Measurements from ENCODE around the gene CYP39A1. TPM values are rescaled to one million over a fixed set of nuclear protein-coding genes. Genes with fewer than 3 reads are reported as not detected.

The CYP39A1 gene
- total RNA-seq, 3 donors from 2014 or later: 4.1 to 5.3 (median 4.5) TPM

DNA sequence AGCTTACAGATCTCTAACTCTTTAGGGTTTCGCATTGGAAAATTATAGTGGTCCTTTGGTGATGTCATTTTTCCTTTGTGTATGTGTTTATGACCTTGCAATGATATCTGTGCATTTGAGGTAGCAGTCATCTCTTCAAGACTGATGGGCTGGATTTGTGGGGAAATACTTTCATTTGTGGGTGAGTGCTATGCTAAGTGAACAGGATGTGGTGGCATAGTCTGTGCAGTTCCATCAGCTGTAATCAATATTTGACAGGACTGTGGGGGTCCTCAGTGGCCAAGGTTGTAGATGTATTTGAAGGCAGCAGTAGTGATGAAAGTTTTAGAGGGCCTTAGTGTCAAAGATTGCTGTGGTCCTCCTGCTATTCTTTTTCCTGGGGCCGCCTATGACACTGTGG, 79.5 kb downstream of the CYP39A1 start:
- H3K36me3 ChIP-seq (ENCODE audit: low read depth): no peaks in the 10 kb centered on the region
- H3K4me3 ChIP-seq: no peak overlapping the region
- TF ChIP-seq, protein P1, sequence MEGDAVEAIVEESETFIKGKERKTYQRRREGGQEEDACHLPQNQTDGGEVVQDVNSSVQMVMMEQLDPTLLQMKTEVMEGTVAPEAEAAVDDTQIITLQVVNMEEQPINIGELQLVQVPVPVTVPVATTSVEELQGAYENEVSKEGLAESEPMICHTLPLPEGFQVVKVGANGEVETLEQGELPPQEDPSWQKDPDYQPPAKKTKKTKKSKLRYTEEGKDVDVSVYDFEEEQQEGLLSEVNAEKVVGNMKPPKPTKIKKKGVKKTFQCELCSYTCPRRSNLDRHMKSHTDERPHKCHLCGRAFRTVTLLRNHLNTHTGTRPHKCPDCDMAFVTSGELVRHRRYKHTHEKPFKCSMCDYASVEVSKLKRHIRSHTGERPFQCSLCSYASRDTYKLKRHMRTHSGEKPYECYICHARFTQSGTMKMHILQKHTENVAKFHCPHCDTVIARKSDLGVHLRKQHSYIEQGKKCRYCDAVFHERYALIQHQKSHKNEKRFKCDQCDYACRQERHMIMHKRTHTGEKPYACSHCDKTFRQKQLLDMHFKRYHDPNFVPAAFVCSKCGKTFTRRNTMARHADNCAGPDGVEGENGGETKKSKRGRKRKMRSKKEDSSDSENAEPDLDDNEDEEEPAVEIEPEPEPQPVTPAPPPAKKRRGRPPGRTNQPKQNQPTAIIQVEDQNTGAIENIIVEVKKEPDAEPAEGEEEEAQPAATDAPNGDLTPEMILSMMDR (IDR thresholded peaks at IDR 0.05): no peak
- DNase-seq (no peak), ATAC-seq (no peak)
- H3K9me3 ChIP-seq: no peaks in the 10 kb centered on the region
- H3K4me1 ChIP-seq (ENCODE audit: low read depth): no peaks in the 10 kb centered on the region
- intact Hi-C loops (cut with DNase I, micrococcal nuclease): no loop called here

DNA sequence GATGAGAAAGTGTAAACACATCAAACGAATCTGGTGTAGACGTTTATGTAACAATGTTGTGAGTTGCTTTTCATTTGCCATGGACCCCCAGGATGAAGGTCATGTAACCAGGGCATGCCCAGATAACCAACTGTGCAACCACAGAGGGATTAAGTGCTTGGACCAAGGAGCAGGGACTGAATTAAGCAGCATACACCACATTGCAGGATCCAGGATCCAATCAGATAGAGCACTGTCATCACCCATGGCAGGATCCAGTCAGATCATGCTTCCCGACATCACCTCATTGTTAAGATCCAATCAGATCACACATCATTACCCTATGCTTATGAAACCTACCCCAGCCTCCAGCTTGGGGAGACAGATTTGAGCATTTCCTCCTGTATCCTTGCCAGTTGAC, 87.1 kb downstream of the CYP39A1 start:
- ATAC-seq (no peak), DNase-seq (no peak)
- Histone ChIP-seq H3K9me3 (no peaks in the 10 kb centered on the region), H3K36me3 (ENCODE audit: low read depth) (no peaks in the 10 kb centered on the region), H3K4me3 (no peak overlapping the region), H3K4me1 (ENCODE audit: low read depth) (no peaks in the 10 kb centered on the region)
- intact Hi-C loops (cut with DNase I, micrococcal nuclease): no loop called here
- TF ChIP-seq, protein P1 (IDR thresholded peaks at IDR 0.05): no peak

DNA sequence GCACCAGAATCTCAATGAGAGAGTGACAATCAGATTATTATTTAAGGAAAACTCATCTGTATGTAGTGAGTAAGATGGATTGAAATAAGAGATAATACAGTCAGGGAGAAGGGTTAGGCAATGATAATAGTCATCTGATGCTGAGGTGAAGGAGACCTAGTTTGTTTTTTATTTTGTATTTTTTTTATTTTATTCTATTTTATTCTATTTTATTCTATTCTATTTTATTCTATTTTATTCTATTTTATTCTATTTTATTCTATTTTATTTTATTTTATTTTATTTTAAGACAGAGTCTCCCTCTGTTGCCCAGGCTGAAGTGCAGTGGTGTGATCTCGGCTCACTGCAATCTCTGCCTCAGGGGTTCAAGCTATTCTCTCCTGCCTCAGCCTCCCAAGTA, 88.7 kb downstream of the CYP39A1 start:
- intact Hi-C loops (cut with DNase I, micrococcal nuclease): no loop called here
- TF ChIP-seq, protein P1 (IDR thresholded peaks at IDR 0.05): no peak
- ATAC-seq: no peak

DNA sequence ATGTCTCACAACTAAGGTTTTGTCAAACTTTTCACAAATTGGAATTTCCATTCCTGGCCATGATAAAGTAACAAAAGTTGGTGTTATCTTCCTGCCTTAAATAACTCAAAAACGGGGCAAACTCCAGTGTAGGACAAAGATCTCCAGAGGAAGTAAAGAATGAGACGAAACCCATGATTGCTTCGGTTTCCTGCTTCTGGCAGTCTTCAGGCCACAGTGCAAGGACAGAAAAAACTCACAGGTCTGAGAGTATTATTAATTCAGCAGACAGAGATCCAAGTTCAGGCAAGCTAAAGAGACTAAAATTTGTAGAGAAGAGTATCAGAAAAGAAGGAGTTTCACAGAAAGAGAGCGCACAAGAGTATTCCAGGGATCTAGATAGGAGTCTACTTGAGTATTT, 96.6 kb downstream of the CYP39A1 start:
- no peaks in the 10 kb centered on the region for H3K9me3 ChIP-seq
- intact Hi-C loops (cut with DNase I, micrococcal nuclease): no loop called here
- no peaks in the 10 kb centered on the region for H3K36me3 ChIP-seq (ENCODE audit: low read depth)
- no peaks in the 10 kb centered on the region for H3K4me1 ChIP-seq (ENCODE audit: low read depth)
- H3K4me3 ChIP-seq: no peak overlapping the region
- ATAC-seq (no peak), DNase-seq (no peak)
- TF ChIP-seq, protein P1 (IDR thresholded peaks at IDR 0.05): no peak

More for the DNA sequence above, 88.7 kb downstream of the CYP39A1 start:
- DNase-seq: no peak
- no peaks in the 10 kb centered on the region for H3K36me3 ChIP-seq (ENCODE audit: low read depth)
- no peak overlapping the region for H3K4me3 ChIP-seq
- H3K4me1 ChIP-seq (ENCODE audit: low read depth): no peaks in the 10 kb centered on the region
- H3K9me3 ChIP-seq: no peaks in the 10 kb centered on the region

DNA sequence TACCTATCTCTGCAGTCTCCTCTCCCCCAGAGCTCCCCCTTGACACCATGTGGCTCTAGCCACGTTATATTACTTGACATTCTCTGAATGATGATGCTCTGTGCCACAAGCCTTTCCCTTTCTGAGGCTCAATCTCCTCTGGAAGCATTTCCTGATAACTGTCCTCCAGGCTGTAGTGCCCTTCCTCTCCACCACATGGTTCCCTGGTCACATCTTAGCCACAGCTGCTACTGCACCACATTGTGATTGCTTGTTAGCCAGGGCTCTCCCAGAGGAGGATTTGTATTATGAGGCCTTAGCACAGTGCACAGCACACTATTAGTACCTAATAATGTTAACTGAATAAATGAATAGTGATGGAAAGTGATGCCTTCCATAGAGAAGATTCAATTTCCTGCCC, 97.5 kb downstream of the CYP39A1 start:
- intact Hi-C loops (cut with DNase I, micrococcal nuclease): no loop called here
- no peaks in the 10 kb centered on the region for H3K4me1 ChIP-seq (ENCODE audit: low read depth)
- no peaks in the 10 kb centered on the region for H3K9me3 ChIP-seq
- no peaks in the 10 kb centered on the region for H3K36me3 ChIP-seq (ENCODE audit: low read depth)
- no peak for DNase-seq
- TF ChIP-seq, protein P1 (IDR thresholded peaks at IDR 0.05): no peak
- ATAC-seq: no peak
- H3K4me3 ChIP-seq: no peak overlapping the region

DNA sequence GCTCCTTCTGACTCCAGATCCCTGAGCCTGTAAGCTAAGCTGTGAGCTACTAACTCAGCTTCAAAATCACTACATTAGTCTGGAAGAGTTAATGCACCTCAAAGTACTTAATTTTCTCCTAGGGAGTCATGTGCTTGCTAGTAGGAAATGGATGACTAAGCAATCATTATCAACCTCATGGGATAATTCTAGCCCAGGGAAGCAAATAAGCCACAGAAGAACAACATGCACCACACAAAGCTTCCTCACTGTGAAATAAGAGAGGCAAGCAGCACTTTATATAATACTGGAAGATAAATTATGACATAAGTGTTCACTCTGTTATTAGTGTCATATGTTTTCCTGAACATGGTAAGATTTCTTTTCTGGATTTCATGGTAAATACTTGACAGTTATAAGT, 103.5 kb downstream of the CYP39A1 start:
- no peak for DNase-seq
- intact Hi-C loops (cut with DNase I, micrococcal nuclease): no loop called here
- no peak overlapping the region for H3K4me3 ChIP-seq
- no peaks in the 10 kb centered on the region for H3K9me3 ChIP-seq
- TF ChIP-seq, protein P1 (IDR thresholded peaks at IDR 0.05): no peak
- H3K36me3 ChIP-seq (ENCODE audit: low read depth): no peaks in the 10 kb centered on the region
- H3K4me1 ChIP-seq (ENCODE audit: low read depth): no peaks in the 10 kb centered on the region
- ATAC-seq: no peak

Measured in mucosa of descending colon (tissue), 3 donors.